Measurements from ENCODE around the gene FAM219A. TPM values are rescaled to one million over a fixed set of nuclear protein-coding genes. Genes with fewer than 3 reads are reported as not detected.

Gene FAM219A
- total RNA-seq, 6 donors from 2014 or later, result 10.0 to 33.0 (median 15.2) TPM

- H3K4me1 ChIP-seq, result peaks cover 6 to 12% (median 8%) of the 10 kb centered on the region in 4 donors
- no peak overlapping the region for H3K27ac ChIP-seq
- H3K27me3 ChIP-seq, result no peaks in the 10 kb centered on the region
- no peak overlapping the region for H3K4me3 ChIP-seq
- H3K36me3 ChIP-seq, result peaks cover 0 to 6% (median 0%) of the 10 kb centered on the region in 4 donors
- no peak for DNase-seq
- no peak for ATAC-seq (ENCODE audit: low FRiP score in 2 of 2)
- H3K9me3 ChIP-seq, result no peaks in the 10 kb centered on the region
- TF ChIP-seq POLR2AphosphoS5 (IDR thresholded peaks at IDR 0.05), result no peak
- WGBS, 2 donors, result 84 to 88% methylated on average over 5 of the region's 5 CpGs
Measured at GRCh38 chr9:34426347-34427074, 31.9 kb downstream of the FAM219A start.

GRCh38 chr9:34419716-34420504, 38.5 kb downstream of the FAM219A start:
- no peaks in the 10 kb centered on the region for H3K4me1 ChIP-seq
- no peak for TF ChIP-seq POLR2AphosphoS5 (IDR thresholded peaks at IDR 0.05)
- no peak for TF ChIP-seq POLR2A (IDR thresholded peaks at IDR 0.05)
- TF ChIP-seq EP300 (IDR thresholded peaks at IDR 0.05), result no peak
- TF ChIP-seq, protein P1, sequence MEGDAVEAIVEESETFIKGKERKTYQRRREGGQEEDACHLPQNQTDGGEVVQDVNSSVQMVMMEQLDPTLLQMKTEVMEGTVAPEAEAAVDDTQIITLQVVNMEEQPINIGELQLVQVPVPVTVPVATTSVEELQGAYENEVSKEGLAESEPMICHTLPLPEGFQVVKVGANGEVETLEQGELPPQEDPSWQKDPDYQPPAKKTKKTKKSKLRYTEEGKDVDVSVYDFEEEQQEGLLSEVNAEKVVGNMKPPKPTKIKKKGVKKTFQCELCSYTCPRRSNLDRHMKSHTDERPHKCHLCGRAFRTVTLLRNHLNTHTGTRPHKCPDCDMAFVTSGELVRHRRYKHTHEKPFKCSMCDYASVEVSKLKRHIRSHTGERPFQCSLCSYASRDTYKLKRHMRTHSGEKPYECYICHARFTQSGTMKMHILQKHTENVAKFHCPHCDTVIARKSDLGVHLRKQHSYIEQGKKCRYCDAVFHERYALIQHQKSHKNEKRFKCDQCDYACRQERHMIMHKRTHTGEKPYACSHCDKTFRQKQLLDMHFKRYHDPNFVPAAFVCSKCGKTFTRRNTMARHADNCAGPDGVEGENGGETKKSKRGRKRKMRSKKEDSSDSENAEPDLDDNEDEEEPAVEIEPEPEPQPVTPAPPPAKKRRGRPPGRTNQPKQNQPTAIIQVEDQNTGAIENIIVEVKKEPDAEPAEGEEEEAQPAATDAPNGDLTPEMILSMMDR (IDR thresholded peaks at IDR 0.05), result no peak
- DNase-seq, result no peak
- no peaks in the 10 kb centered on the region for H3K36me3 ChIP-seq
- WGBS, 2 donors, result 80 to 84% methylated on average over 4 of the region's 4 CpGs
- H3K27me3 ChIP-seq, result no peaks in the 10 kb centered on the region
- no peak for ATAC-seq (ENCODE audit: low FRiP score in 2 of 2)
- no peak overlapping the region for H3K27ac ChIP-seq
- H3K9me3 ChIP-seq, result no peaks in the 10 kb centered on the region
- H3K4me3 ChIP-seq, result no peak overlapping the region

DNA sequence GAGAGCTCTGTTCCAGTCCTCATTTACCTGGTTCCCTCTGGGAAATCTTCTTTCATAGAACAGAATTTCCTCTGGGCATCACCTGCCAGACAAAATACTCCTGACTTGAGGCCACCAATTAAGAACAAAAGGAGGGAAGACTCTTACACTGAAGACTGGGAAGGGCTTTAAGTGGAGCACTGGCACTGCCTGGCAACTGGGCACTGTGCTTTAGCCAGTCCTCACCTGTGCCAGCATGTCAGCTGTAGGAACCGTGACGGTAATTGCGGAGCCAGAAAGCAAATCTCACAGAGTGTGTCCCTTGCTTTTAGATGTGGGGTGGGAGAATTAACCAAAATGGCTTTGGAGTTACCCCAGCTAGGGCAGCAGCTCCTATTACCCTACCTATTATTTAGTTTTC, 40.6 kb downstream of the FAM219A start:
- Histone ChIP-seq H3K4me1 (no peaks in the 10 kb centered on the region), H3K36me3 (no peaks in the 10 kb centered on the region), H3K27me3 (no peaks in the 10 kb centered on the region), H3K4me3 (no peak overlapping the region), H3K27ac (no peak overlapping the region), H3K9me3 (no peaks in the 10 kb centered on the region)
- ATAC-seq (ENCODE audit: low FRiP score in 2 of 2) (no peak), DNase-seq (no peak)
- TF ChIP-seq POLR2A (IDR thresholded peaks at IDR 0.05), result no peak
- TF ChIP-seq, protein P1 (IDR thresholded peaks at IDR 0.05), result no peak
- no peak for TF ChIP-seq EP300 (IDR thresholded peaks at IDR 0.05)
- no peak for TF ChIP-seq POLR2AphosphoS5 (IDR thresholded peaks at IDR 0.05)
- 96 to 97% methylated on average over 3 of the region's 3 CpGs for WGBS, 2 donors

DNA sequence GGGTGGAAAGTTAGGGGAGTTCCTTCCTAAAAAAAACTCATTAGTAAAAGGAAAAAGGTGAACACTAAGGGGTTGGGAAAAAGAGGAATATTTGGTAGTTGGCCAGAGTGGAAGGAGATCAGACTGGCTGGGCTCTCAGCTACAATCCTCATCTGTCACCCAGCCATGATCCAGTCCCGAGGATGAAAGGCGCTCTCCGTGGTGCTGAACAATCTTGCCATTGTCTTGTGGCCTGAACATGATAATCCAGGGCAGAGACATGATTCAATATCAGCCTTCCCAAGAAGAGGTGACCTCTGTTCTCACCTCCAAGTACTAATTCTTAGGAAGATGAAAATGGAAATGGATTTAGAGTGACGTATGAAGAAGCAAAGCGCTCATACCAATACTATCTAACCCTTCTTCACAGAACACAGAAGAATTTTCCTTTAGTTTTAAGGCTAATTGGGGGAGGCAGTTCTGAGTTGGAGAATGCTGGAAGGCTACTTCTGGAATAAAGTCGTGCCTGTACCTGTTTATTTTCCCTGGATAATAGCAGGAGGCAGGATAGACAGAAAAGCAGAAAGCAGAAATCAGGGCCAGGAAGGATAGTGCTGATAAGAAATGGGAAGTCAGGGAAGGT, 45.0 kb downstream of the FAM219A start:
- no peaks in the 10 kb centered on the region for H3K27me3 ChIP-seq
- 22 to 24% methylated on average over 6 of the region's 6 CpGs for WGBS, 2 donors
- ATAC-seq (ENCODE audit: low FRiP score in 2 of 2), result no peak
- no peak overlapping the region for H3K27ac ChIP-seq
- H3K9me3 ChIP-seq, result no peaks in the 10 kb centered on the region
- DNase-seq, result no peak
- no peak overlapping the region for H3K4me3 ChIP-seq
- no peaks in the 10 kb centered on the region for H3K4me1 ChIP-seq
- no peaks in the 10 kb centered on the region for H3K36me3 ChIP-seq
- no peak for TF ChIP-seq POLR2A (IDR thresholded peaks at IDR 0.05)
- TF ChIP-seq, protein P1 (IDR thresholded peaks at IDR 0.05), result no peak
- TF ChIP-seq EP300 (IDR thresholded peaks at IDR 0.05), result no peak
- TF ChIP-seq POLR2AphosphoS5 (IDR thresholded peaks at IDR 0.05), result no peak

DNA sequence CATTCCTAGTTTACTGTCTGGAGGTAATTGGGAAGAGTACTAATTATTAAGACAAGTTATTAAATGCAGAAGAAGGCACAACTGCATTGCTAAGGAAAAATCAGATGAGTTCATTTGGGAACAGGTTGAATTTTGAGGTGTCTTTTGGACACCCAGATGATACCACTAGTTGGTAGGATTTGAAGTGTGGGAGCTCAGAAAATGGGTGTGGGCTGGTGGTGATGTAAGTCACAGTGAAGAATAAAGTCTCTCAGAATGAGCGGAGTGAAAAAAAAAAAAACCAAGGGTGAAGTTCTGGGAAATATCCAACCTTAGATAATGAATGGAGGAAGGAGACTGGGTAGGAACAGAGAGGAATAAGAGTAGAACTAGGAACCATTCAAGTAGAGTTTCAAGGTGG, 46.0 kb downstream of the FAM219A start:
- no peak for TF ChIP-seq EP300 (IDR thresholded peaks at IDR 0.05)
- TF ChIP-seq POLR2AphosphoS5 (IDR thresholded peaks at IDR 0.05), result no peak
- no peak for TF ChIP-seq POLR2A (IDR thresholded peaks at IDR 0.05)
- TF ChIP-seq, protein P1 (IDR thresholded peaks at IDR 0.05), result no peak
- H3K4me3 ChIP-seq, result no peak overlapping the region
- H3K27ac ChIP-seq, result no peak overlapping the region
- no peaks in the 10 kb centered on the region for H3K36me3 ChIP-seq
- DNase-seq (no peak), ATAC-seq (ENCODE audit: low FRiP score in 2 of 2) (no peak)
- H3K27me3 ChIP-seq, result no peaks in the 10 kb centered on the region
- no peaks in the 10 kb centered on the region for H3K9me3 ChIP-seq
- no peaks in the 10 kb centered on the region for H3K4me1 ChIP-seq
- WGBS, 2 donors, result 37 to 93% methylated on average over 1 of the region's 1 CpG

Data from upper lobe of left lung (tissue), 6 donors.